Activated CD4-positive, alpha-beta T cell treated with anti-CD3 and anti-CD28 coated beads, Interleukin-2, amount 50 U/mL, for 24 hours (primary cell): ENCODE data around the gene DUS2.
"Not testable (repeated sequence)": the region's sequence is repeated elsewhere in the genome, so short reads cannot be mapped to it uniquely, and the experiment has no call there.

Experiments used
- DNase-seq, 2 donors: peaks; one replicate each; pipeline ENCODE4 v3.0.0-alpha.2; 2020; ENCODE audit warnings: low read depth in 1 of 2, low spot score in 1 of 2

The DUS2 gene

DNA sequence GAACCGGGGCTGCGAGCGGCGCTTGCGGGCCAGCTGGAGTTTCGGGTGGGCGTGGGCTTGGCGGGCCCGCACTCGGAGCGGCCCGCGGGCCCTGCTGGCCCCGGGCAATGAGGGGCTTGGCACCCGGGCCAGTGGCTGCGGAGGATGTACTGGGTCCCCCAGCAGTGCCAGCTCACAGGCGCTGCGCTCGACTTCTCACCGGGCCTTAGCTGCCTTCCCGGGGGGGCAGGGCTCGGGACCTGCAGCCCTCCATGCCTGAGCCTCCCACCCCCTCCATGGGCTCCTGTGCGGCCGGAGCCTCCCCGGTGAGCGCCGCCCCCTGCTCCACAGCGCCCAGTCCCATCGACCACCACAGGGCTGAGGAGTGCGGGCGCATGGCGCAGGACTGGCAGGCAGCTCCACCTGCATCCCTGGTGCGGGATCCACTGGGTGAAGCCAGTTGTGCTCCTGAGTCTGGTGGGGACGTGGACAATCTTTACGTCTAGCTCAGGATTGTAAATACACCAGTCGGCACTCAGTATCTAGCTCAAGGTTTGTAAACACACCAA is 24.8 kb upstream of the DUS2 start:
- DNase-seq = not testable (repeated sequence)

DNA sequence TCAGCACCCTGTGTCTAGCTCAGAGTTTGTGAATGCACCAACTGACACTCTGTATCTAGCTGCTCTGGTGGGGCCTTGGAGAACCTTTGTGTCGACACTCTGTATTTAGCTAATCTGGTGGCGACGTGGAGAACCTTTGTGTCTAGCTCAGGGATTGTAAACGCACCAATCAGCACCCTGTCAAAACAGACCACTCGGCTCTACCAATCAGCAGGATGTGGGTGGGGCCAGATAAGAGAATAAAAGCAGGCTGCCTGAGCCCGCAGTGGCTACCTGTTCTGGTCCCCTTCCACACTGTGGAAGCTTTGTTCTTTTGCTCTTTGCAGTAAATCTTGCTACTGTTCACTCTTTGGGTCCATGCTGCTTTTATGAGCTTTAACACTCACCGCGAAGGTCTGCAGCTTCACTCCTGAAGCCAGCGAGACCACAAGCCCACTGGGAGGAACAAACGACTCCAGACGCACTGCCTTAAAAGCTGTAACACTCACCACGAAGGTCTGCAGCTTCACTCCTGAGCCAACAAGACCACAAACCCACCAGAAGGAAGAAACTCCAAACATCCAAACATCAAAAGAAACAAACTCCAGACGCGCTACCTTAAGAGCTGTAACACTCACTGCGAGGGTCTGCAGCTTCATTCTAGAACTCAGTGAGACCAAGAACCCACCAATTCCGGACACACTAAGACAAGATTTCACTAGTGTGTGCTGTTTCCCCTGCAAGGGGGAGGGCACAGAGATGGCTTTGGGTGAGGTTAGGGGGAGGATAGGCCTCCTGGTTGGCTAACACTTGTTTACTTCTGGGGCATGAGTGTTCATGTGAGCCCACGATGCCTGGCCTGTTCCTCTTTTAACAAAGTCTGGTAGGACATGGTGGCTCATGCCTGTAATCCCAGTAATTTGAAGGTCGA is 24.1 kb upstream of the DUS2 start, which contains the start of gene DPEP2:
Gene DPEP2 (minus strand): TSS at position 706 of the 910 bp plus-strand sequence. CDS start 6,272 bp downstream, outside the sequence.
- DNase-seq = not testable (repeated sequence)

DNA sequence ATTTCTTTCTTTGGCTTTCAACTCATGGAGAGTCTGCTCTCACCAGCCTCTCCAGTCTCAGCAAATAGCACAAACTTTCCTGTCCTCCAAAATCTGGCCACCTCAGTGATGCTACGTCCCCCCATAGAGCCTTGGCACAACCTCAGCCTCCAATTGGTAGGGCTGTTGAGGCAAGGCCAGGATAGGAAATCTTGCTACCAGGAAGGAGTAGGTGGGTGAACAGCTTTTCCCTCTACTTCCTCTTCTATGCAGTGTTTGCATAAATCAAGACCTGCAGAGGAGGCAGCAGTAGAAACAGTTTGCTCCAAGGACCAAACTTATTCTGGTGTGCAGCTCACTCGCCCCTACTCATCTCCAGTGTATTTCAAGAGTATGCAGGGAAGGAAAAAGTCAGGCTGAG is 23.1 kb upstream of the DUS2 start:
- no peak for DNase-seq

DNA sequence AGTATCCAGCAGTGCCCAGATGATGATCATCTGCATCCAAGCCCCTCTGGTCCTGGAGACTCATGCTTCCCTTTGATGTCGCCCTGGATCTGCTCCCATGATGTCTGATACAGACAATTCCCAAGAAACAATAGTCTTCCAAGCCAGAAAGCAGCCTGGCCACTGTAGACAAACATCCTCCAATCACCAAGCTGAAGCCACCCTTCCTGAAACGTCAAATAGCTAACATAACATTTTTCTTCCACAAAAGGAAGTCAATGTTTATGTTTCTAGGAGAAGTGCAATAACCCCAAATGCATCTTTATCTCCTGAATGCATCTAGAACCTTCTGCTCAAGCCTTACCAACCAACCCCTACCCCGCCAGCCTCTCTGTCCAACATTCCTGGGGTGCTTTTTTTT is 22.6 kb upstream of the DUS2 start:
- no peak for DNase-seq

DNA sequence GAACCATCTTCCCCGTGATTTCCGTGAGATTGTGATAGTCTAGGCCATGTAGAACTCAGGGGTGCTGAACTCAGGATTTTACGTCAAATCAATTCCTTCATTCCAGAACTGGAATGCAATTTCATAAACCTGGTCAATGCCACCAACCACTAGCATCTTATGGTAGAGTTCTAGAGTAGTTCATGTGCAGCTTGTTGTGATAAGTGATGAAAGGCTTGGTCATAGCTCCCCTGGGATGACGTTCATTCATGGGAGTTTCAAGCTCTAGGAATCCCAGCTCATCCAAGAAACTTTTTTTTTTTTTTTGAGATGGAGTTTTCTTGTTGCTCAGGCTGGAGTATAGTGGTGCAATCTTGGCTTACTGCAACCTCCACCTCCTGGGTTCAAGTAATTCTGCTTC is 20.1 kb upstream of the DUS2 start:
- no peak for DNase-seq

DNA sequence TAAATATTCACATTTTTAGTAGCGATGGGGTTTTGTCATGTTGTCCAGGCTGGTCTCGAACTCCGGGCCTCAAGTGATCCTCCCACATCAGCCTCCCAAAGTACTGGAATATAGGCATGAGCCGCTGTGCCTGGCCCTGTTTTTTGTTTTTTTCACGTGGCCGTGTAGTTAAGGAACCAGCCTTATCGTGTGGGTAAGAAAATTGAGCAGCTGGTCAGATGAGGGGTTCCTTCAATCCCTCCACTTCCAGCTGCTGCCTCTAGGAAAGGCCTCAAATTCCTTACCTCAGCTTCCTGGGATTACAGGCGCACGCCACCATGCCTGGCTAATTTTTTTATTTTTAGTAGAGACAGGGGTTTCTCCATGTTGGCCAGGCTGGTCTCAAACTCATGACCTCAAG is 17.9 kb upstream of the DUS2 start:
- DNase-seq = no peak

DNA sequence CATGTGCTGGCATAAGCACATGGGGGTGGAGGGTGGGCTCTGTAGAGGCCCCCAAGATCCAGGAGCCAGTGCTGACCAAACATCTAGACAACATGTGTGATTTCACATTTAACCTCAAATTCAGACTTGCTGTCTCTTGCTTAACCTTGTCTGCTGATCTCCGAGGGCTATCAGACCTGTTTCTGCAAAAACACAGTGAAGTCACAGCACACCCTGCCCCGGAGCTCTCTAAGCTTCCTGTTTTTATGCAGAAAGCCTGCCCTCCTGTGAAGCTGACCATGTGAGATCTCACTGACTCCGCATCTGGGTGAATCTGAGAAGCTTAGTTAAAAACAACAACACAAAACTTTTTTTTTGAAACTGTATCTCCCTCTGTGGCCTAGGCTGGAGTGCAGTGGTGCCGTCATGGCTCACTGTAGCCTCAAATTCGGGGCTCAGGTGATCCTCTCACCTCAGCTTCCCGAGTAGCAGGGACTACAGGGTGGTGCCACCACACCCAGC is 17.2 kb upstream of the DUS2 start:
- DNase-seq = no peak

DNA sequence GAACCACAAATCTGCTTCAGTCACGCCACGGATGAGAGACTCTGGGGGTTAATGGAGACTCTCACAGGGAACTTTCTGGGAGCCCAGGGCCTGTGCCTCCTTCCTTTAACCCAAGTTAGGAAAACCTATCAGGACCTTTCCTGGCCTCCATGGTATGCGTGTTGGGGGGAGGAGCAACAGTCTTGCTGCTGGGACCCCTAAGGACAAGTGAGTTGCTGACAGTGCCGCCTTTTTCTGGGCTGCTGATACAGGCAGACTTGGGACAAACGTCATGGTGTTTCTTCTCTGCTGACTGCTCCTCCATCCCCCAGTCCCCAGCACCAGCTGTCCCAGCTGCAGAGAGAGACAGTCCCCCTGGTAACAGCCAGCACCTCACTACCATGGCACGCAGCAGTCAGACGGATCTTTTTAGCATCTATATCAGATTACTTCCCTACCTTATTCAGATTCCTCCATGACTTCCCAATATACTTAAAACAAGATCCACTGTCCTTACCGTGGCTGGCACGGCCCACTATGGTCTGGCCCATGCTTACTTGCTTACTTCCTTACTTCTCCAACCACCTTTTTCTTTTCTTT is 13.8 kb upstream of the DUS2 start:
- no peak for DNase-seq

DNA sequence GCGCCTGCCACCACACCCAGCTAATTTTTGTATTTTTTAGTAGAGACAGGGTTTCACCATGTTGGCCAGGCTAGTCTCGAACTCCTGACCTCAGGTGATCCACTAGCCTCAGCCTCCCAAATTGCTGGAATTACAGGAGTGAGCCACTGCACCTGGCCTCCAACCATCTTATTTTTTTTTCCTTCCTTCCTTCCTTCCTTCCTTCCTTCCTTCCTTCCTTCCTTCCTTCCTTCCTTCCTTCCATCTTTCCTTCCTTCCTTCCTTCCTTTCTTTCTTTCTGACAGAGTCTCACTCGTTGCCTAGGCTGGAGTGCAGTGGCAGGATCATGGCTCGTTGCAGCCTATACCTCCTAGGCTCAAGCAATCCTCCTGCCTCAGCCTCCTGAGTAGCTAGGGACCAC is 13.2 kb upstream of the DUS2 start:
- not testable (repeated sequence) for DNase-seq

DNA sequence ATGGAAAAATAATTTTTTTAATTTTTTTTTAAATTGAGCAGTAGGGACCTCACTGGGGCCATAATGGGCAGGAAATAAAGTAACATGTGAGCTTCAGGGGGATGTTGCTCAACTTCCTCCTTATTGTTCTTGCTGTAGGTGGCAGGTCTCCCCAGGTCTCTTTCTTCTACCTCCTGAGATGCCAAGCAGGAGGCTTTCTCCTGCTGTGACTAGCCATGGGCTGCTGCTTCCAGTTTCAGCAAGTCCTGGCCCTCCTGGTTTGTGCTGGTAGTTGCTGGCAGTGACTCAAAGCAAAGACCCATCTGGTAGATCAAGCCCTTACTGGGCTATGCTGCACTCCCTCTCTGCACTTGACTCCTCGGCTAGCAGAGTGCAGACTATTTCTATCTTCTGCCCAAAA is 9.6 kb upstream of the DUS2 start:
- DNase-seq = no peak

DNA sequence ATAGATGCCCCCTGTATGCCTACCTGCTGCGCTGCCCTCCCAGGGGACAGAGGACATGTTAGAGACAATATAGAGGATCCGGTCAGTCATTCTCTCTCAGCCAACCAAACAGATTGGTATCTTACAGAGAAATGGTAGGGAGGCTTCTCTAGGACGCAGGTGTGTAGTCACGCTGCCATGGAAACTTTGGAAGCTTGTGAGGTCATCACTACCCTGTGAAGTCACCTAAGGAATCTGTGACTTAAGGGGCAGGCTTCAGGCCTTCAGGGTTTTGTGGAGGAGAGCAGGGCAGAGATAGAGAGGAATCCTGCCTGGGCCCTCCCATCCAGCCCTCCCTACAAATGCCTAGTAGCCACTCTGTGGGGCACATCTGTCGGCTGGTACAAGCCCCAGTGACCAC is 7.4 kb upstream of the DUS2 start, which contains the start of gene DPEP2NB:
Gene DPEP2NB (minus strand): TSS at position 231 of the 400 bp plus-strand sequence. CDS start 141 bp downstream, at position 90.
- no peak for DNase-seq

DNA sequence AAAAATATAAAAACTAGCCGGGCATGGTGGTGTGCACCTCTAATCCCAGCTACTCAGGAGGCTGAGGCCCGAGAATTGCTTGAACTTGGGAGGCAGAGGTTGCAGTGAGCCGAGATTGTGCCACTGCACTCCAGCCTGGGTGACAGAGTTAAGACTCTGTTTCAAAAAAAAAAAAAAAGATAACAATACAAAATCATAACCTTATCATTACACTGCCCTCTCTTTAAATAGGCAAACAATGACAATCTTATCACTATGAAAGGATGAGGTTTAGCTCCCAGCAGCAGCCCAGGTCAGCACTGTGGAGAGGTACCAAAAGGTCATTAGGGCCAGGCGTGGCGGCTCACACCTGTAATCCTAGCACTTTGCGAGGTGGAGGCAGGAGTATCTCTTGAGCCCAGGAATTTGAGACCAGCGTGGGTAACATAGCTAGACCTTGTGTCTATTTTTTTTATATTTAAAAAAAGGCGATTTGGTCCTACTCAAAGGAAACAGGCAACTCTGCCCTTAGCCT is 3.9 kb upstream of the DUS2 start:
- DNase-seq = no peak

DNA sequence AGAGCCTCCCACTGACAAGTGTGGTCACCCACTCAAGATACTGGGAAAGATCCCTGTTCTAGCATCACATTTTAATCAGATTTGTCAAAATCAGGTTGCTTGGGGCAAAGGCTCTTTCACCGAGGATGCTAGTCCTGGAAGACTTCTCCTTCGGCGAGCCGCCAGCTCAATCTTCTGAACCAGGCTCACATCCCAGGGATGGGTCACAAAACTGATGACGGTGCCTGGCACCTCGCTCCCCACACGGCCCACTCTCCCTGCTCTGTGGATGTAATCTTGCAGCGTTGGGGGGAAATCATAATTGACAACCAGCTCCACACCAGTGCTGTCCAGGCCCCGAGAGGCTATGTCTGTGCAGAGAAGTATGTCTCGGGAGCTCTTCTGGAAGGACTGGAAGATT is 1.6 kb upstream of the DUS2 start:
- DNase-seq = no peak

DNA sequence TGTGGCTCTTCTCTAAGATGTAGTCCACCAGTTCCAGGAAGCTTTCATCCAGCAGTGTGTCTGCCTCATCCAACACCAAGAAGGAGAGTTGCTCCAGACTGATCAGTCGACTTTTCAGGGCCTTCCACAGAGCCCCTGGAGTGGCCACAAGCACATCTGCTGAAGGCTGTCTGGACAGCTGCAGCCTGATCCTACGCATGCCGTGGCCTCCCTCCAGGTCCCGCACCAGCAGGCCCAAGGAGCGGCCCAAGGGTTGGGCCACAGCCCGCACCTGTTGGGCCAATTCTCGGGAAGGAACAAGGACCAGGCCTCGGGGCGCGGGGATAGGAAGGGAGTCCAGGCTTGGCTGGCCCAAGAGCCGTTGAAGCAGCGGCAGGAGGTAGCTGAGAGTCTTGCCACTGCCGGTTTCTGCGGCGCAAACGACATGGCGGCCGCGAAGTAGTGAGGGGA is 781 bp upstream of the DUS2 start:
- DNase-seq = no peak

DNA sequence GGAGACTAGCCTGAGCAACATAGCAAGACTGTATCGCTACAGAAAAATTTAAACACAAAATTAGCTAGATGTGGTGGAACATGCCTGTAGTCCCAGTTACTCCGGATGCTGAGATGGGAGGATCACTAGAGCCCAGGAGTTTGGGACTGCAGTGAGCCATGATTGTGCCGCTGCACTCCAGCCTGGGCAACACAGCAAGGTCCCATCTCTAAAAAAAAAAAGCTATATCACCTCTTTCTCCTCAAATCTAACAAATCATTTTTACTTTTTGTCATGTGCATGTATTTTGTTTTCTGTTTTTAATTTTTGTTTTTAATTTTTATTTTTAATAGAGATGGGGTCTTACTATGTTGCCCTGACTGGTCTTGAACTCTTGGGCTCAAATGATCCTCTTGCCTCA is 5.9 kb downstream of the DUS2 start:
- DNase-seq = no peak

DNA sequence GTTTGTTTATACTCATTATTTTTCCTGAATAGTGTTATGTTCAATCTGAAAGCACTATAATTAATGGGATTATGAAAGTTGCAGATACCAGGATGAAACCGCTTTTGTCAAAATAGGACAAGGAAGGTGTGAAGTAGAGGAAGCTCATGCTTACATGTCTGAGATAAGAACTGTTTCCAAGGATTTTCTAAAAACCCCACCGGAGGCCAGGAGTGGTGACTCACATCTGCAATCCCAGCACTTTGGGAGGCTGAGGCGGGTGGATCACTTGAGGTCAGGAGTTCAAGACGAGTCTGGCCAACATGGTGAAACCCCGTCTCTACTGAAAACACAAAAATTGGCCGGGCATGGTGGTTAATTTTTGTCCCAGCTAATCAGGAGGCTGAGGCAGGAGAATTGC is 7.0 kb downstream of the DUS2 start:
- DNase-seq = not testable (repeated sequence)

DNA sequence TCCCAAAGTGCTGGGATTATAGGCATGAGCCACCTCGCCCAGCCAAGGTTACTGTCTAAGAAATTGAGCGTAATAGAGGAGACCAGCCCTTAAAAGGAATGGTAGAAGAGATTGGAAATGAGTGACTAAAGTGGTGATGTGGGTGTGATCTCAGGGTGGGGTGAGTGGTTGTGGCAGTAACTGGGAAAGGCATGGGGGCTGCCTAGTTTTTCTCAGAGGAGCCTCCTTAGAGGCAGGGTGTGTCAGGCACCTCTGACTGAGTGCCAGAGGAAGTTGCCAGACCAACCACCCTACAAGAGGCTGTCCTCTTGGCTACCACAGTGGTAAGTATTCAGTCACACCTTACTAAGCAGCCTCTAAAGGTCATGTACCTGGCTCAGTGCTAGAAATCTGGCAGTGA is 8.9 kb downstream of the DUS2 start:
- DNase-seq = no peak

DNA sequence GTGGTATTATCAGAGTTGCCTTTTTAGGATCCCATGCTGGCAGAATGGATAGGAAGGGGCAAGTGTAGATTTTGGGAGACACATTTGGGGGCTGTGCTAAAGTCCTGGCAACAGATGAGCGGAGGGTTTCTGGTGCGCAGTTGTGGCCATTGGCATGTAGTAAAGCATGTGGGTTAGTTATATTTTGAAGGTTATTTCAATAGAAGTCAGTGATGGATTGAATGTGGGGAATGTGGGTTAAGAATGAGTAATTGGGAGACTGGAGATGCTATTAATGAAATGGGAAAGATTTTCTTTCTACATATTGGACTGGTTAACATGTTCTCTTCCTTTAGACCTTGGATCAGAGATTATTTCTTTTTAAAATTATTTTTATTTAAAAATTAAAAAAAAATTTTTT is 10.0 kb downstream of the DUS2 start:
- DNase-seq = no peak

DNA sequence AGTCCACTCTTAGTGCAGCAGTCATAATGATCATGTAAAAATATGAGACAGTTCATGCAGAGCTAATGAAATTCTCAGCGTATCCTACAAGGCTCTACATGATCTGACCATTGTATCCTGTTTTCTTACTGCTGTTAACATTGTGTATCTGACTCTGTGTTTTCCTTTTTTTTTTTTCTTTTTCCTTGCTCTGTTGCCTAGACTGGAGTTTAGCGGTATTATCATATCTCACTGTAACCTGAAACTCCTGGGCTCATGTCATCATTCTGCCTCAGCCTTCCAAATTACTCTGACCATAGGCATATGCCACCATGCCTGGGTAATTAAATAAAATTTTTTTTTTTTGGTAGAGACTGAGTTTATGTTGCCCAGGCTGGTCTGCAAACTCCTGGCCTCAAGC is 12.1 kb downstream of the DUS2 start:
- DNase-seq = no peak

DNA sequence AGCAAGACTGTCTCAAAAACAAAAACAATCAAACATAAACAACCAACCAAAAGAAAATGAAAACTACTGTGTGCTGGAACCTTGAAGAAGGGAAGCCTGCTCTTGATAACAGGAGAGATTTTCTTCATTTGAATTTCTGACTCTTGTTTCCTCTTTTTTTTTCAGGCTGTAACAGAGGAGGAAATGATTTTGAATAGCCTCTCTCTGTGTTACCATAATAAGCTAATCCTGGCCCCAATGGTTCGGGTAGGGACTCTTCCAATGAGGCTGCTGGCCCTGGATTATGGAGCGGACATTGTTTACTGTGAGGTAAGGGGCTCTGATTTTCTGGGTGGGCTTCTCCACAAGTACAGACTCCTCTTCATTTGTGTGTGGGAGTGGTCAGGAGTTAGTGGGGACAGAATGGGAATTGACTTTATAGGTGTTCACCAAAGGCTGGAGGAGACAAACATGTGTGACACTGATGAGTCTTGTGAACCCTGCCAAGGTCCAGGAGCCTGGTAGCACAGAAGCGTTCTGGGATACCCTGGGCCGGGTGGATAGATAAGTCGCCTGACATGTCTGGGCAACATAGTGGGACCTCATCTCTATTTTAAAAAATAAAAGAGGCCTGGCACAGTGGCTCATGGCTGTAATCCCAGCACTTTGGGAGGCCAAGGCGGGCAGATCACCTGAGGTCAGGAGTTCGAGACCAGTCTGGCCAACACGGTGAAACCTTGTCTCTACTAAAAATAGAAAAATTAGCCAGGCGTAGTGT is 14.9 kb downstream of the DUS2 start:
- DNase-seq = no peak
